Heart left ventricle (tissue), 13 donors: Measurements from ENCODE around the gene MPDU1.

Experiments
- POLR2A ChIP-seq, 2 donors: fragments of 450-650 bp; IDR thresholded peaks; one replicate each; pipeline ENCODE4 v1.6.1; 2017; ENCODE audit warnings: antibody characterized with exemption in 2 of 2, mild to moderate bottlenecking in 2 of 2, moderate library complexity in 2 of 2
- TF ChIP-seq, protein P1 (sequence below), 12 donors: fragments of 200-600 bp; sonication (generic) in 4 of 12; IDR thresholded peaks; one replicate each; pipeline versions ENCODE4 v1.5.0 to v1.8.0; 2018 to 2022; ENCODE audit warnings: antibody characterized with exemption in 12 of 12, mild to moderate bottlenecking in 5 of 12
- donor health status: ischemic (EF 13 %, LVEDD 7.1; RV severe dilation, severe dysfunction).
- donor health status: DM: no; HTN: yes; CAD: no.
- donor health status: DM: no; HTN: no; CAD: no.
- donor health status: ischemic (EF 25% LVEDD 6.9; RV normal size, moderate dysfunction).
- donor health status: ischemic (EF 25% LVEDD 5.7; RV mildly dilated, moderate dysfunction).
- donor health status: ischemic (EF 35%, LVEDD 5.7; RV mildly dilated, moderate dysfunction).
- donor health status: nonischemic (EF 11% LVEDD 7.7; RV severe dilation, severe dysfunction).
- donor health status: DM: yes; HTN: yes; CAD: no.
- donor health status: PGD.
- donor health status: ischemic (EF 29% LVEDD 5.4; RV normal size, mild dysfunction).
- donor health status: nonischemic (EF 23%, LVEDD 6.1; RV moderate dilation, normal function).

DNA sequence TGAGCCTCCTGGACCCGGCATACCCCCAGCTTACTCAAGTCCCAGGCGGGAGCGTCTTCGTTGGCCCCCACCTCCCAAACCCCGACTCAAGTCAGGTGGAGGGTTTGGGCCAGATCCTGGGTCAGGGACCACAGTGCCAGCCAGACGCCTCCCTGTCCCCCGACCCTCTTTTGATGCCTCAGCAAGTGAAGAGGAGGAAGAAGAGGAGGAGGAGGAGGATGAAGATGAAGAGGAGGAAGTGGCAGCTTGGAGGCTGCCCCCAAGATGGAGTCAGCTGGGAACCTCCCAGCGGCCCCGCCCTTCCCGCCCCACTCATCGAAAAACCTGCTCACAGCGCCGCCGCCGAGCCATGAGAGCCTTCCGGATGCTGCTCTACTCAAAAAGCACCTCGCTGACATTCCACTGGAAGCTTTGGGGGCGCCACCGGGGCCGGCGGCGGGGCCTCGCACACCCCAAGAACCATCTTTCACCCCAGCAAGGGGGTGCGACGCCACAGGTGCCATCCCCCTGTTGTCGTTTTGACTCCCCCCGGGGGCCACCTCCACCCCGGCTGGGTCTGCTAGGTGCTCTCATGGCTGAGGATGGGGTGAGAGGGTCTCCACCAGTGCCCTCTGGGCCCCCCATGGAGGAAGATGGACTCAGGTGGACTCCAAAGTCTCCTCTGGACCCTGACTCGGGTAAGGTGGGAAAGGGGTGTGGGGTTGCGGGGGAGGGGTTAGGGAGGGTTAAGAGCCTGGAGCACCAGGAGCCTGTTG, 20.4 kb upstream of the MPDU1 start:
- TF ChIP-seq, protein P1, sequence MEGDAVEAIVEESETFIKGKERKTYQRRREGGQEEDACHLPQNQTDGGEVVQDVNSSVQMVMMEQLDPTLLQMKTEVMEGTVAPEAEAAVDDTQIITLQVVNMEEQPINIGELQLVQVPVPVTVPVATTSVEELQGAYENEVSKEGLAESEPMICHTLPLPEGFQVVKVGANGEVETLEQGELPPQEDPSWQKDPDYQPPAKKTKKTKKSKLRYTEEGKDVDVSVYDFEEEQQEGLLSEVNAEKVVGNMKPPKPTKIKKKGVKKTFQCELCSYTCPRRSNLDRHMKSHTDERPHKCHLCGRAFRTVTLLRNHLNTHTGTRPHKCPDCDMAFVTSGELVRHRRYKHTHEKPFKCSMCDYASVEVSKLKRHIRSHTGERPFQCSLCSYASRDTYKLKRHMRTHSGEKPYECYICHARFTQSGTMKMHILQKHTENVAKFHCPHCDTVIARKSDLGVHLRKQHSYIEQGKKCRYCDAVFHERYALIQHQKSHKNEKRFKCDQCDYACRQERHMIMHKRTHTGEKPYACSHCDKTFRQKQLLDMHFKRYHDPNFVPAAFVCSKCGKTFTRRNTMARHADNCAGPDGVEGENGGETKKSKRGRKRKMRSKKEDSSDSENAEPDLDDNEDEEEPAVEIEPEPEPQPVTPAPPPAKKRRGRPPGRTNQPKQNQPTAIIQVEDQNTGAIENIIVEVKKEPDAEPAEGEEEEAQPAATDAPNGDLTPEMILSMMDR (IDR thresholded peaks at IDR 0.05), result no peak
- no peak for TF ChIP-seq POLR2A (IDR thresholded peaks at IDR 0.05)
